Measurements from ENCODE around the gene CHRNA5. TPM values are rescaled to one million over a fixed set of nuclear protein-coding genes. Genes with fewer than 3 reads are reported as not detected.
"Not testable (repeated sequence)": the region's sequence is repeated elsewhere in the genome, so short reads cannot be mapped to it uniquely, and the experiment has no call there.

CHRNA5 gene
- total and polyA plus RNA-seq, 12 donors, result 0.18 to 1.7 (median 1.3) TPM; not detected in 1

GRCh38 chr15:78533331-78533730, 32.0 kb upstream of the CHRNA5 start:
- Histone ChIP-seq H3K27me3 (no peaks in the 10 kb centered on the region), H3K9me3 (replicated peaks in 1 of 3) (no peaks in the 10 kb centered on the region), H3K4me1 (replicated peaks in 1 of 2) (no peaks in the 10 kb centered on the region), H3K27ac (no peak overlapping the region), H3K36me3 (replicated peaks in 1 of 2) (no peaks in the 10 kb centered on the region), H3K4me3 (no peak overlapping the region)
- 47 to 71% (median 55%) methylated on average over 2 of the region's 2 CpGs for WGBS, 4 donors
- DNase-seq, result no peak
- intact Hi-C loops (cut with DNase I), result no loop called here
- no peak for TF ChIP-seq CTCF (IDR thresholded peaks at IDR 0.05)
- TF ChIP-seq POLR2A (IDR thresholded peaks at IDR 0.05), result no peak

GRCh38 chr15:78536134-78536533, 29.2 kb upstream of the CHRNA5 start:
- Histone ChIP-seq H3K9me3 (replicated peaks in 1 of 3) (no peaks in the 10 kb centered on the region), H3K4me3 (no peak overlapping the region), H3K27ac (no peak overlapping the region), H3K36me3 (replicated peaks in 1 of 2) (no peaks in the 10 kb centered on the region), H3K4me1 (replicated peaks in 1 of 2) (peaks cover 0 to 8% of the 10 kb centered on the region in 2 donors), H3K27me3 (no peaks in the 10 kb centered on the region)
- intact Hi-C loops (cut with DNase I), result no loop called here
- TF ChIP-seq CTCF (IDR thresholded peaks at IDR 0.05) (no peak), POLR2A (IDR thresholded peaks at IDR 0.05) (no peak)
- no peak for DNase-seq
- WGBS, 4 donors, result 82 to 89% (median 83%) methylated on average over 1 of the region's 1 CpG

- intact Hi-C loops (cut with DNase I), result no loop called here
- WGBS, 4 donors, result 80 to 88% (median 83%) methylated on average over 5 of the region's 5 CpGs
These were observed 27.9 kb upstream of the CHRNA5 start for GRCh38 chr15:78537266-78537905.

GRCh38 chr15:78538358-78538757, 27.0 kb upstream of the CHRNA5 start:
- TF ChIP-seq POLR2A (IDR thresholded peaks at IDR 0.05) (no peak), CTCF (IDR thresholded peaks at IDR 0.05) (no peak)

More at GRCh38 chr15:78537266-78537905, 27.9 kb upstream of the CHRNA5 start:
- no peaks in the 10 kb centered on the region for H3K9me3 ChIP-seq (replicated peaks in 1 of 3)
- peaks cover 0 to 2% of the 10 kb centered on the region in 2 donors for H3K36me3 ChIP-seq (replicated peaks in 1 of 2)
- H3K27ac ChIP-seq, result no peak overlapping the region
- DNase-seq, result no peak
- H3K27me3 ChIP-seq, result no peaks in the 10 kb centered on the region
- H3K4me1 ChIP-seq (replicated peaks in 1 of 2), result peaks cover 7 to 20% of the 10 kb centered on the region in 2 donors
- no peak overlapping the region for H3K4me3 ChIP-seq
- TF ChIP-seq CTCF (IDR thresholded peaks at IDR 0.05), result no peak
- no peak for TF ChIP-seq POLR2A (IDR thresholded peaks at IDR 0.05)

GRCh38 chr15:78539464-78540140, 25.7 kb upstream of the CHRNA5 start:
- peak in 3 of 7 donors; percentile 4 to 21 (median 8) for DNase-seq
- Histone ChIP-seq H3K4me1 (replicated peaks in 1 of 2) (peaks cover 7 to 29% of the 10 kb centered on the region in 2 donors), H3K27ac (peak overlapping the region; percentile 26 to 95 (median 95)), H3K4me3 (peak overlapping the region; percentile 9 to 90 (median 78)), H3K36me3 (replicated peaks in 1 of 2) (peaks cover 0 to 24% of the 10 kb centered on the region in 2 donors)
- H3K27me3 ChIP-seq; intact Hi-C loops (cut with DNase I); H3K9me3 ChIP-seq (replicated peaks in 1 of 3): not testable (repeated sequence)
- WGBS, 4 donors, result 67 to 73% (median 72%) methylated on average over 18 of the region's 18 CpGs

More at GRCh38 chr15:78538358-78538757, 27.0 kb upstream of the CHRNA5 start:
- Histone ChIP-seq H3K27me3 (no peaks in the 10 kb centered on the region), H3K4me3 (no peak overlapping the region), H3K4me1 (replicated peaks in 1 of 2) (peaks cover 7 to 26% of the 10 kb centered on the region in 2 donors), H3K9me3 (replicated peaks in 1 of 3) (no peaks in the 10 kb centered on the region), H3K27ac (no peak overlapping the region), H3K36me3 (replicated peaks in 1 of 2) (peaks cover 0 to 12% of the 10 kb centered on the region in 2 donors)
- intact Hi-C loops (cut with DNase I), result no loop called here
- 80 to 90% (median 85%) methylated on average over 1 of the region's 1 CpG for WGBS, 4 donors
- no peak for DNase-seq

Measured in adrenal gland (tissue), 12 donors.